HG03521 (cell line): ENCODE results near the gene FSD1.
"Not testable (repeated sequence)": the region's sequence is repeated elsewhere in the genome, so short reads cannot be mapped to it uniquely, and the experiment has no call there.

ENCODE experiments used
- ATAC-seq: cut with Tn5 transposase; IDR thresholded peaks from one replicate; pipeline ENCODE4 v1.9.1; 2021; ENCODE audit warnings: mild to moderate bottlenecking, moderate library complexity; ENCODE audit not compliant: unreplicated experiment

FSD1 gene

DNA sequence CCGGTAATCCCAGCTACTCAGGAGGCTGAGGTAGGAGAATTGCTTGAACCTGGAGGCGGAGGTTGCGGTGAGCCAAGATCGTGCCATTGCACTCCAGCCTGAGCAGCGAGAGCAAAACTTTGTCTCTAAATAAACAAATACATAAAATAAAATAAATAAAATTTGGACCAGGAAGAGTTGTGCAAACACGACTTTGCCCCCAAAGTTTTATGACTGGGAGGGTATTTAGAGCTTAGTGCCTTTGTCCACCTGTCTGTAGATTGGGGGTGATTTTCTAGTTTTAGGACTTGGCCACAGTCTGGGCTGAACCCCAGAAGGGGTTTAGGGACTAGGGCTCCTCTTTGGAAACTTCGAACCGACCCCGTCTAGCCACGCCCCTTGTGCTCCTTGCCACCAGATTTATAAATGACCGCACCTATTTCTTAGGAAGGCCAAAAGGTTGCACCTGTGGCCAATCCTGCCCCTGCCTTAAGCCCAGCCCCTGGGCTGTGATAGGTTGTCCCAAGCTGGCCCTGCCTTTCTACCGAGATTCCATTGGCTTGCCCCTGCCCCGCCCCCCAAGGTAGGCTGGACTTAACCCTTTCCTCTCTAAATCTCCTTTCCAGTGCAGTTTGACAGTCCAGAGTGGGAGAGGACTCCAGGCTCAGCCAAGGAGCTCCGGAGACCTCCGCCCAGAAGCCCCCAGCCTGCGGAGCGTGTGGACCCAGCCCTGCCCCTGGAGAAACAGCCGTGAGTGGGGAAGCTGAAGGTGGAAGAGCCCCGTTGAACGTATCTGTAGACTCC, 20.0 kb upstream of the FSD1 start:
- ATAC-seq, result no peak

- no peak for ATAC-seq
Measured at GRCh38 chr19:4284974-4285373, 19.4 kb upstream of the FSD1 start.

DNA sequence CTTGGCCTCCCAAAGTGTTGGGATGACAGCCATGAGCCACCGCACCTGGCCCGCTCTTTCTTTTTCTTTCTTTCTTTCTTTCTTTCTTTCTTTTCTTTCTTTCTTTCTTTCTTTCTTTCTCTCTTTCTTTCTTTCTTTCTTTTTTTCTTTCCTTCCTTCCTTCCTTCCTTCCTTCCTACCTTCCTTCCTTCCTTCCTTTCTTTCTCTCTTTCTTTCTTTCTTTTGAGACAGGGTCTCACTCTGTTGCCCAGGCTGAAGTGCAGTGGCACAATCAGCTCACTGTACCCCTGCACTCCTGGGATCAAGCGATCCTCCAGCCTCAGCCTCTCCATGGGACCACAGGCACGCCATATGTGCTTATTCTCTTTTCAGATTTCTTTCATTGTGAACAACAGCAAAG, 18.3 kb upstream of the FSD1 start:
- ATAC-seq, result not testable (repeated sequence)

GRCh38 chr19:4288091-4288777, 16.2 kb upstream of the FSD1 start:
- no peak for ATAC-seq

GRCh38 chr19:4291184-4291732, 13.1 kb upstream of the FSD1 start:
- ATAC-seq, result no peak

- ATAC-seq, result no peak
Measured at GRCh38 chr19:4292515-4292914, 11.9 kb upstream of the FSD1 start.

GRCh38 chr19:4294389-4294788, 10.0 kb upstream of the FSD1 start:
- no peak for ATAC-seq

DNA sequence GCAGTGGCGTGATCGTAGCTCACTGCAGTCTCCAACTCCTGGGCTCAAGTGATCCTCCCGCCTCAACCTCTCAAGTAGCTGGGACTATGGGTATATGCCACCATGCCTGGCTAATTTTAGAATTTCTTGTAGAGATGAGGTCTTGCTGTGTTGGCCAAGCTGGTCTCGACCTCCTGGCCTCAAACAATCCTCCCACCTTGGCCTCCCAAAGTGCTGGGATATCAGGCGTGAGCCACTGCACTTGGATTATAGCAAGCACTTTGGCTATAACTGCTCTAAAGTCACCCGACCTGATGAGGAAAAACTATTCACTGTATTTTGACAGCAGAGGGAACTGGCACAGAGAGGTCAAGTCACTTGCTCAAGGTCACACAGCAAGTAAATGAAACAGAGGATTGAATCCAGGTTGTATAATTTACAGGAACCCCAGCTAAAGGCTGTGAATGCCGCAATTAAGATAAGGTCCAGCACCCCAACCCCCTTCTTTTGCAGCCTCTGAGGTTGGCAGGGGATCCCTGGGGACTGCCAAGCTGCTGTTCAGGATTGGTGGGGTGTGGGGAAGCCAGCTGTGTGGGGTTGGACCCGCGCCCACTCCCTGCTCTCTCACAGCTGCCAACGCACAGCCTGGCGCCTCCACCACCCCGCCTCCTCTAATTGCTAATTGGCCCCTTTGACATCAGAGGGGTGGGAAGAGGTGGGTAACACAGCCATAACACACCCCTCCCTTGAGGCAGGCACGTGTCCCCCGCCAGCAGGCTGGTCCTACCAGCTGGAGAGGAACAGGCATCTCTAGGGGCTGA, 8.2 kb upstream of the FSD1 start:
- no peak for ATAC-seq

- ATAC-seq, result no peak
Measured at GRCh38 chr19:4297901-4298809, 6.2 kb upstream of the FSD1 start.

- ATAC-seq, result no peak
Measured at GRCh38 chr19:4298810-4299550, 5.4 kb upstream of the FSD1 start.

DNA sequence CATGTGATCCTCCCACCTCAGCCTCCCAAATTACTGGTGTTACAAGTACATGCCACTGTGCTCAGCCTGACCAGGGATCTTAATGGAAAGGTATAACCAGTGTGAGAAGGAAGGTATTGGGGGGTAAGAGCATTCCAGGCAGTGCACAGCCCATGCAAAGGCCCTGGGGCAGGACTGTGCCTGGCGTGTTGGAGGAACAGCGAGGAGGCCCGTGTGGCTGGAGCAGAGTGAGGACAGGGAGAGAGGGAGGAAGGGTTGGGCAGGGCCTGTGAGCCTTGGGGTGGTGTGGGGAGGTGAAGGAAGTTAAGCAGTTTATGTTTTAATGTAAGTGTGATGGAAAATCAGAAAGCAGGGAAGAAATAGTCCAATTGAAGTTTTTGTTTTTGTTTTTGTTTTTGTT, 3.8 kb upstream of the FSD1 start:
- no peak for ATAC-seq

GRCh38 chr19:4301590-4302242, 2.7 kb upstream of the FSD1 start:
- no peak for ATAC-seq

DNA sequence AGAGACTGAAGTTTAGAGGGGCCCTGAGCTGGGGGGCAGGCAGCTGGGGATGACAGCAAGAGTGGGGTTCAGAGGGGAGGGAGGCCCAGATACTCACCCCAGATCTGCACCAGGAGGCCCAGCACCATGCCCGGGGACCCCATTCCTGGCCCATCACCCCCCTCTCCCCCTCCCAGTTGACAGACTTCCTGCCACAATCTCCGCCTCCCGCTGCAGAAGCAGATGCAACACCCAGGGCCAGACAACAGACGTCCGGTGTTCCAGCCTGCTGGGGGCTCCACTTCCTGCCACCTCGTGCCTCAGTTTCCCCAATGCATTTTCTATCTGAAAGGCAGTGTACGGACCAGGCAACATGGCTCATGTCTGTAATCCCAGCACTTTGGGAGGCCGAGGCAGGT, 2.2 kb upstream of the FSD1 start, which contains the start of gene TMIGD2:
Gene TMIGD2 (minus strand): TSS at position 147 of the 398 bp plus-strand sequence. CDS start 4 bp downstream, at position 143.
- ATAC-seq, result no peak

DNA sequence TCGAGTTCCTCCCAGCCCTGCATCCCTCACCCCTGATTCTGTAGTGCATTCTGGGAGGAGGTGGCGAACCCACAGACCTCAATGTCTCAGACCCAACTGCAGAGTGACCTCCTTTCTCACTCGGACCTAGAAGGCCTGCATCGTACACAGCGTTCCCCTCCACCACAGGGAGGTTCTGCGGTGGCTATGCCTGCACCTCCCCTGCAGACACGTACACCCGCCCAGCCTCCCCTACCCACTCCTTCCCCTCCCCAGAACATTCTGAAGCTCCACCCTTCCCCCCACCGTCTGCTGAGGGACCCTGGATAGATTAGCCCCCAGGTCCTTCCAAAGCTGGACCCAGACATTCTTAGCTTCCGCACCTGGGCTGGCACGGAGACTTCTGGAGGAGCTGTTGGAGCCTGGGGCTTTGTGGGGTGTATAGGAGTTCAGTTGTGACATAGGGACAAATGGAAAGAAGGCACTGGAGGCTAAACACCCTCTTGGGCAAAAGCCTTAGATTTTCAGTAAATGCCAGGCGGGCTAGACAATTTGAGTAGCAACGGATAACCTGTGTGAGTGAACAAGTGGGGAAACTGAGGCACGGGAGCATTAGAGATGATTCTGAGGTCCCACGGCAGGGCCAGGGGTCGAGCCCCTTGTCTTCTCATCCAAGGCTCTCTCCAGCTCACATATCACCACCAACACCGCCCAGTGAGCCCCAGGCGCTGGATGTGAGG, 420 bp upstream of the FSD1 start:
- ATAC-seq, result no peak

DNA sequence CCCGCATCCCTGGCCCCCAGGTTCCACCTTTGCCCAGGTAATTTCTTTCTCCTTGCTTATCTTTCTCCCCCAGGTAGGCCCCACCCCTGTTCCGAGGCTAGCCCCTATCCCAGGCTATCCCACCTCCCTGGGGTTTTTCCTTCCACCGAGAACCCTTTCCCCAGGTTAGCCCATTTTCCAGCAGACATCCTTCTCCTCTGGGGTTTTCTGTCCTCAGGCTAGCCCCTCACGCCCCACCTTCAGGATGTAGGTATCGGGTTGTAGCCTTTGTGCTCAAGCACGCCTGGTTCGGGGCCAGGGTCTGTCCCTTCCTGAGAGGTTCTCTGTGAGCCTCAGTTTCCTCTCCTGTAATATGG, 837 bp downstream of the FSD1 start:
- ATAC-seq, result no peak

DNA sequence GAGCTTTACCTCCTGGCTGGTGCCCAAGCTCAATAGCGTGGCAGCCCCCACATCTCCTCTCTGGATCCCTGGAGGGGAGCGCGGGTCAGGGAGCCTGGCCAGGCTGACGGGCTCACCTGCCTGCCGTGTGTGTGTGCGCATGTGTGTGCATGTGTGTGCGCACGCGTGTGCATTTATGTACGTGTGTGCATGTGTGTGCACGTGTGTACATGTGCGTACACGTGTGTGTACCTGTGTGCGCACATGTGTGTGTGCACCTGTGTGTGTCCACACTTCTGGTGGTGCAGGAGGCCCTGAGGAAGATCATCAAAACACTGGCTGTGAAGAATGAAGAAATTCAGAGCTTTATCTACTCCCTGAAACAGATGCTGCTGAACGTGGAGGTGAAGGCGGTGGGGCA, 1.3 kb downstream of the FSD1 start:
- ATAC-seq, result no peak

DNA sequence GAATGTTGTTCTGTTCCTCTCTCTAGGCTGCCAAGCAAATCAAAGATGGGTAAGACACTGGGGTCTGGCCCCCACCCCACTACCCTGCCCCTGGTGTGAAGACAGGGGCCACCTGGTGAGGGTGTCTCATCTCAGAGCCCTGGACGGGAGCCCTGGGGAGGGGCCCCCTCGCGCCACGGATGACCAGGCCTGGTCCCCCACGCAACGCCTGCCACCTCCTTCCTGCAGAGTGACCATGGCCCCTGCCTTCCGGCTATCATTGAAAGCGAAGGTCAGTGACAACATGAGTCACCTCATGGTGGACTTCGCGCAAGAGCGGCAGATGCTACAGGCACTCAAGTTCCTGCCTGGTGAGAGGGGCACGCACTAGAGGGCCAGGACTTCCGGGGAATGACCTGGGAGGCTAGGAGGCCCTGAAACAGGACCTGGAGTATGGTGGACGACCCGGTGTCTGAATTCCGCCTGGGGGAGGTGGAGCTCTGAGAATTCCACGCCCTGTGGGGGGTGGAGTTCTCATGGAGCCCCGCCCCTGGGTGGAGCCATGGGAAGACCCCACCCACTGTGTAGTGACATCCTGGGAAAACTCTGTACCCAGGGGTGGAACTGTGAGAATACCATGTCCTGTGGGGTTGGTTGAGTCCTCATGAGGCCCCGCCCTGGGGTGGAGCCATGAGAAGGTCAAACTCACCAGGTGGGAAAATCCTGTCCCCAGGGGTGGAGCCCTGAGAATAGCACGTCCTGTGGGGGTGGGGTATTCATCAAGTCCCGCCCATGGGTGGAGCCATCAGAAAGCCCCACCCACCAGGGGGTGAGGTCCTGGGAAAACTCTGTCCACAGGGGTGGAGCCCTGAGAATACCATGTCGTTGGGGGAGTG, 6.1 kb downstream of the FSD1 start:
- ATAC-seq, result no peak
